ENCODE results near the gene SOHLH1.

Gene SOHLH1

DNA sequence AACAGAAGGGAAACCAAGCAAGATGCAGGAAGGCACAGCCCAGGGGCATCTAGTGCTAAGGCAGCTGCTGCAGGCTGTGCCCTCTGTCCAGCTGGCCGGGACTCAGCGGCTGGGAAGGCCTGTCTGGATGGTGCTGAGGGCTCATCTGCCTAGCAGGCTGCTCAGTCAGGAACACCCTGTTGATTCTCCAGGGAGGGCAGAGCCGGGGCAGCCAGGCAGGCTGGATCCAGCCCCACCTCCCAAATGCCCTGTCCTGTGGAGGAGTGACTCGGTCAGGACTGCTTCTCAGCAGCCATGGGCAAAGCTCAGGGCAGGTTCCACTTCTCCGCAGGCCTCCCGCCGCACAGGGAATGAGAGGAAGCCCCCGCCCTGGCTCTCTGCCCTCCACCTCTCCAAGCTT, 44.0 kb downstream of the SOHLH1 start:
- DNase-seq = no peak

- no peak for DNase-seq
These were observed 48.9 kb downstream of the SOHLH1 start for GRCh38 chr9:135650408-135650807.

- no peak for DNase-seq
These were observed 49.8 kb downstream of the SOHLH1 start for GRCh38 chr9:135649508-135649907.

DNA sequence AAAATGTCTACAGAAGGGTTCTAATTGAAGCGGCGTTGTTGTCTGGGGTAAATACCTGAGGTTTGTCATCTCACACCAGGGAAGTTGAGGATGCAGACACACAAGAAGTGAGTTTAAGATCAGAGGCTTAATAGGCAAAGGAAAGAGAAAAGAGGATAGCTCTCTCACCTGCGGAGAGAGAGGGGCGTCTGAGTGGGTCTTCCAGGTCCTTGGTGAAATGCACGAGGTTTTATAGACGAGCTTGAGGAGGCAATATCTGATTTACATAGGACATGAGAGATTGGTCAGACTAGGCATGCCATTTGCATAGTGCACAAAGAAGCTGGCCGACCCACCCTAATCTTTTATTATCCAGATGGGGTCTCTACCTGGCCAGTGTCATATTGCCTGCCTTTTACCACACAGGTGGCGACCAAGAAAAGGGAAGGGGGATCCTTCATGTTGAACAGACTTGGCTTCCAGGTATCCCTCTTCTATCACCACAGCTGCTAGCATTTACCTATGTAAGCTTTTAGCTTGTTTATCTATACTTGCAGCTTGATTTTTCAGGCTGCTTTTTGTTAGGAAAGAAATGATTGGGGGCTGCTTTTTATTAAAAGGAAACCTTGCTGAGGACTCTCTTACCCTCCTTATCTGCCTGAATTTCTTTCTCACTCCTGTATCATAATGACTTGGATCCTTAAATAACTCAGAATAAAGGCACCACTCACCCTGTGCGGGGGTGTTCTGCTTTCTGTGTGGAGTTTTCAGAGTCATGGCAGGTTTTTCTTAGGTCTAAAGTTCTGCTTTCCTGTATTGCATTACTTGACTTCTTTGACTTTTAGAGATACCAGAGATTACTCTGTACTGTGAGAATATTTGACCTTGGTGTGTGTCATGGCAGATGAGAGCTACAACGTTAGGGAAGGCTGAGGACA, 50.5 kb downstream of the SOHLH1 start:
- no peak for DNase-seq

- no peak for DNase-seq
These were observed 51.4 kb downstream of the SOHLH1 start for GRCh38 chr9:135647884-135648283.

DNA sequence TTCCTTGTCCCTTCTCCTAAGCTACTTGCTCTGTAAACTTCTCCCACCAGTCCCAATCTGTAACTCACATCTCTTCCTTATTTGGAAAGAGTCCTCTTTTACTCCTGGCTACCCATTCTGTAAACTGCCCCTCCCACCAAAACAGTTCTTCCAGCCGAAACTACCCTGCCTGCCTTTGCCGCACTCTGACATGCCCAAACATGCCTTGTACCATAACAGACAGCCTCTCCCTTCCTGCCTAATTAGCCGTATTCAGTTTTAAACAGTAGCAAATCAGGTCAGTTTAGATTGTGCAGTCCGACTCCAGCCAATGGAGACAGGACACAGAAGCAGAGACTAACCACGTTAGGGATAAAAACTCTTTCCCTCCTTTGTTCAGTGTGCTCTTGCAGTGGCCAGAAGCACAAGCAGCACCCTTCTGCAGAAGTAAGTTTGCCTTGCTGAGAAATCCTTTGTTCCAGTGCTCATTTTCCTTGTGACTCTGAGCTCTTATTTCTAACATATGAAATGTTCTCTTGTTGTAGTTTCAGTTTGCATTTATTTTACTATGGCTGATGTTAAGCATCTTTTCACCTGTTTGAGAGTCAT, 54.6 kb downstream of the SOHLH1 start:
- DNase-seq = no peak

Measured in cerebellar nuclear complex (tissue), 1 donor.